CD14-positive monocyte (primary cell): Measurements from ENCODE around the gene PTPRQ. TPM values are rescaled to one million over a fixed set of nuclear protein-coding genes. Genes with fewer than 3 reads are reported as not detected.

Experiments
- DNase-seq, 3 donors: peaks; one replicate each; pipeline ENCODE4 v3.0.0-alpha.2; 2011 to 2022
- H2AFZ ChIP-seq: 2 replicates; pipeline ENCODE4 v1.6.0; 2012; ENCODE audit warnings: mild to moderate bottlenecking, low read depth, low read length, inconsistent platforms; ENCODE audit not compliant: insufficient read depth, poor library complexity, severe bottlenecking
- H3K27ac ChIP-seq, 2 donors: 1 replicate in 1 of 2; 2 replicates in 1 of 2; pipeline ENCODE4 v1.5.1; 2012 to 2013; ENCODE audit warnings: low read length in 2 of 2, control low read depth in 1 of 2, inconsistent platforms in 1 of 2, low read depth in 1 of 2, mild to moderate bottlenecking in 1 of 2
- H3K27me3 ChIP-seq, 2 donors: one replicate each; pipeline versions ENCODE4 v1.6.0 to v1.6.1; 2011 to 2013; ENCODE audit warnings: low read length in 2 of 2; ENCODE audit not compliant: control insufficient read depth in 2 of 2, insufficient read depth in 2 of 2
- H3K36me3 ChIP-seq, 2 donors: replicated peaks in 1 of 2; 1 replicate in 1 of 2; 2 replicates in 1 of 2; pipeline versions ENCODE4 v1.5.1 to v1.6.1; 2012 to 2013; ENCODE audit warnings: low read length in 2 of 2, control low read depth in 1 of 2, inconsistent platforms in 1 of 2, mild to moderate bottlenecking in 1 of 2; ENCODE audit not compliant: insufficient read depth in 2 of 2, control insufficient read depth in 1 of 2
- H3K4me1 ChIP-seq, 2 donors: 1 replicate in 1 of 2; 2 replicates in 1 of 2; pipeline versions ENCODE4 v1.5.1 to v1.6.1; 2012 to 2013; ENCODE audit warnings: low read length in 2 of 2, control low read depth in 1 of 2, inconsistent platforms in 1 of 2, mild to moderate bottlenecking in 1 of 2, moderate library complexity in 1 of 2; ENCODE audit not compliant: insufficient read depth in 2 of 2, control insufficient read depth in 1 of 2
- H3K4me2 ChIP-seq: replicated peaks from 2 replicates; pipeline ENCODE3; 2012; ENCODE audit warnings: low read length, moderate library complexity, mild to moderate bottlenecking; ENCODE audit not compliant: poor library complexity, severe bottlenecking; ENCODE audit errors: extremely low read depth
- H3K4me3 ChIP-seq, 3 experiments: fragments of 200-600 bp in 1 of 3; sonication (generic) in 1 of 3; replicated peaks in 1 of 3; 1 replicate in 2 of 3; 2 replicates in 1 of 3; pipeline ENCODE4 v1.5.1; 2011 to 2013; ENCODE audit warnings: low read length in 3 of 3, mild to moderate bottlenecking in 3 of 3, control low read depth in 2 of 3, low read depth in 2 of 3, inconsistent platforms in 1 of 3, moderate library complexity in 1 of 3
- H3K79me2 ChIP-seq: 2 replicates; pipeline ENCODE4 v1.6.0; 2012; ENCODE audit warnings: mild to moderate bottlenecking, control low read depth, inconsistent platforms, low read length, moderate library complexity; ENCODE audit not compliant: insufficient read depth
- H3K9ac ChIP-seq: 2 replicates; pipeline ENCODE4 v1.6.0; 2017; ENCODE audit warnings: low read length, mild to moderate bottlenecking; ENCODE audit not compliant: insufficient read depth, poor library complexity, severe bottlenecking
- H3K9me3 ChIP-seq, 2 donors: replicated peaks in 1 of 2; 1 replicate in 1 of 2; 2 replicates in 1 of 2; pipeline versions ENCODE4 v1.5.1 to v1.6.1; 2012 to 2013; ENCODE audit warnings: low read length in 2 of 2, control low read depth in 1 of 2; ENCODE audit not compliant: control insufficient read depth in 1 of 2, insufficient read depth in 1 of 2
- H4K20me1 ChIP-seq: 2 replicates; pipeline ENCODE4 v1.6.0; 2012; ENCODE audit warnings: mild to moderate bottlenecking, low read length, control low read depth, moderate library complexity; ENCODE audit not compliant: insufficient read depth
- H3K27ac Mint-ChIP-seq, 7 donors: one replicate each; pipeline ENCODE4 v1.8.0; 2020; ENCODE audit warnings: mild to moderate bottlenecking in 7 of 7, mixed read lengths in 7 of 7, moderate library complexity in 6 of 7, inconsistent platforms in 2 of 7
- H3K27me3 Mint-ChIP-seq, 3 donors: one replicate each; pipeline ENCODE4 v1.8.0; 2021 to 2022; ENCODE audit warnings: low read depth in 3 of 3, mild to moderate bottlenecking in 3 of 3, mixed read lengths in 3 of 3, moderate library complexity in 3 of 3, inconsistent platforms in 1 of 3
- H3K36me3 Mint-ChIP-seq, 2 donors: one replicate each; pipeline ENCODE4 v1.8.0; 2020; ENCODE audit warnings: mixed read lengths in 2 of 2, inconsistent platforms in 1 of 2, mild to moderate bottlenecking in 1 of 2
- H3K4me1 Mint-ChIP-seq: one replicate; pipeline ENCODE4 v1.8.0; 2020; ENCODE audit warnings: mild to moderate bottlenecking, mixed read lengths
- H3K4me3 Mint-ChIP-seq, 2 donors: one replicate each; pipeline ENCODE4 v1.8.0; 2020; ENCODE audit warnings: mild to moderate bottlenecking in 2 of 2, mixed read lengths in 2 of 2, moderate library complexity in 1 of 2
- H3K9me3 Mint-ChIP-seq, 7 donors: one replicate each; pipeline ENCODE4 v1.8.0; 2020 to 2022; ENCODE audit warnings: mixed read lengths in 7 of 7, mild to moderate bottlenecking in 6 of 7, moderate library complexity in 6 of 7, inconsistent platforms in 2 of 7
- WGBS: methylation state at CpG from one replicate; pipeline ENCODE4 v1.1.5; 2013; ENCODE audit warnings: missing lambda C conversion rate; ENCODE audit not compliant: insufficient coverage; 5-methylcytosine and 5-hydroxymethylcytosine counted together
- intact Hi-C, 2 donors: fragments of 100-400 bp; cut with micrococcal nuclease; formaldehyde crosslinking; loops; one replicate each; pipeline versions ENCODE4 v1.15.0 to v1.15.1; 2023
- polyA plus RNA-seq, 3 donors: library from polyadenylated mRNA; depleted of rRNA in 1 of 3; unstranded in 2 of 3; stranded (reverse) in 1 of 3; fragments of 300-500 nt in 2 of 3; fragments of >200 nt in 1 of 3; fragmentation: Illumina TruSeq in 2 of 3; gene quantifications; 1 replicate in 2 of 3; 2 replicates in 1 of 3; pipeline ENCODE4 v1.2.3, GENCODE V29; 2012 to 2021
- TF ChIP-seq, protein P1 (sequence below): fragments of 200-600 bp; IDR thresholded peaks from one replicate; pipeline ENCODE4 v1.8.0; 2022; ENCODE audit warnings: antibody characterized with exemption, mild to moderate bottlenecking

PTPRQ gene
- polyA plus RNA-seq, 3 donors: not detected

GRCh38 chr12:80412343-80412953 is 31.6 kb upstream of the PTPRQ start:
- Histone ChIP-seq H3K9me3 (no peaks in the 10 kb centered on the region), H3K36me3 (no peaks in the 10 kb centered on the region), H3K4me1 (no peaks in the 10 kb centered on the region), H3K79me2 (no peaks in the 10 kb centered on the region), H3K27me3 (peaks cover 0 to 2% of the 10 kb centered on the region in 2 donors), H2AFZ (no peak overlapping the region), H3K9ac (no peak overlapping the region), H3K4me2 (no peak overlapping the region), H4K20me1 (no peaks in the 10 kb centered on the region), H3K4me3 (no peak overlapping the region), H3K27ac (no peak overlapping the region)
- no peaks in the 10 kb centered on the region for H3K4me1 Mint-ChIP-seq
- no peak overlapping the region for H3K4me3 Mint-ChIP-seq
- no peaks in the 10 kb centered on the region for H3K9me3 Mint-ChIP-seq
- TF ChIP-seq, protein P1, sequence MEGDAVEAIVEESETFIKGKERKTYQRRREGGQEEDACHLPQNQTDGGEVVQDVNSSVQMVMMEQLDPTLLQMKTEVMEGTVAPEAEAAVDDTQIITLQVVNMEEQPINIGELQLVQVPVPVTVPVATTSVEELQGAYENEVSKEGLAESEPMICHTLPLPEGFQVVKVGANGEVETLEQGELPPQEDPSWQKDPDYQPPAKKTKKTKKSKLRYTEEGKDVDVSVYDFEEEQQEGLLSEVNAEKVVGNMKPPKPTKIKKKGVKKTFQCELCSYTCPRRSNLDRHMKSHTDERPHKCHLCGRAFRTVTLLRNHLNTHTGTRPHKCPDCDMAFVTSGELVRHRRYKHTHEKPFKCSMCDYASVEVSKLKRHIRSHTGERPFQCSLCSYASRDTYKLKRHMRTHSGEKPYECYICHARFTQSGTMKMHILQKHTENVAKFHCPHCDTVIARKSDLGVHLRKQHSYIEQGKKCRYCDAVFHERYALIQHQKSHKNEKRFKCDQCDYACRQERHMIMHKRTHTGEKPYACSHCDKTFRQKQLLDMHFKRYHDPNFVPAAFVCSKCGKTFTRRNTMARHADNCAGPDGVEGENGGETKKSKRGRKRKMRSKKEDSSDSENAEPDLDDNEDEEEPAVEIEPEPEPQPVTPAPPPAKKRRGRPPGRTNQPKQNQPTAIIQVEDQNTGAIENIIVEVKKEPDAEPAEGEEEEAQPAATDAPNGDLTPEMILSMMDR: peak; percentile 79
- intact Hi-C loops: no loop called here
- peaks cover 1 to 8% (median 1%) of the 10 kb centered on the region in 3 donors for H3K27me3 Mint-ChIP-seq
- peak; percentile 1 to 19 (median 10) for DNase-seq
- WGBS: no CpG with 5 or more reads among the region's 3 CpGs
- H3K27ac Mint-ChIP-seq: no peak overlapping the region
- H3K36me3 Mint-ChIP-seq: no peaks in the 10 kb centered on the region

GRCh38 chr12:80413462-80413861 is 30.6 kb upstream of the PTPRQ start:
- Histone ChIP-seq H3K27ac (no peak overlapping the region), H2AFZ (no peak overlapping the region), H3K4me1 (no peaks in the 10 kb centered on the region), H4K20me1 (no peaks in the 10 kb centered on the region), H3K4me2 (no peak overlapping the region), H3K36me3 (no peaks in the 10 kb centered on the region), H3K79me2 (no peaks in the 10 kb centered on the region), H3K9me3 (no peaks in the 10 kb centered on the region), H3K4me3 (no peak overlapping the region), H3K9ac (no peak overlapping the region), H3K27me3 (peaks cover 0 to 2% of the 10 kb centered on the region in 2 donors)
- Mint-ChIP-seq H3K27ac (no peak overlapping the region), H3K4me3 (no peak overlapping the region), H3K9me3 (no peaks in the 10 kb centered on the region), H3K4me1 (no peaks in the 10 kb centered on the region), H3K27me3 (peaks cover 1 to 8% (median 1%) of the 10 kb centered on the region in 3 donors), H3K36me3 (no peaks in the 10 kb centered on the region)
- intact Hi-C loops: no loop called here
- TF ChIP-seq, protein P1: no peak
- DNase-seq: no peak
- 86% methylated on average over 2 of the region's 3 CpGs for WGBS
